Measurements from ENCODE around the gene GPRC5B.

DNA sequence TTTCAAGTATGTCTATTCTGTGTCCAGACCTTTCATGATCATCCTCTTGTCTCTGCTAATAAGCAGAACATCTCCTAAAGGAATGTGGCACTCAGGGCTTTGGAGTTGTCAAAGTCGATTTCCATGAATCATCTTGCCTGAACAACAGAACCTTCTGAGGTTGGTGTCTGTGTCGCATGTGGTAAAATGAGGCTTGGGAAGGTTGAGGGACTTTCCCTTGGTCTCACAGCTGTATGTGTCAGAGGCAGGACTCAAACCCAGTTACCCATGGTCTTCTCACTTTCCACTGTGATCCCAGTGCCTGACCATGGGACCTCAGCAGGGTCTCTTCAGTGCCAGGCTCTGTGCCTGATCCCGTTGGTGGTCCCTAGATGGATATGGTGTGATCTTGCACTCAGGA, 4.2 kb upstream of the GPRC5B start:
- TF ChIP-seq EZH2 (IDR thresholded peaks at IDR 0.05; ENCODE audit: insufficient read depth, poor library complexity, severe bottlenecking) (no peak), EZH2phosphoT487 (IDR thresholded peaks at IDR 0.05; ENCODE audit: insufficient read depth, low read depth) (no peak)
